Lower lobe of right lung (tissue), 2 donors: ENCODE results near the gene SLC28A1. TPM values are rescaled to one million over a fixed set of nuclear protein-coding genes. Genes with fewer than 3 reads are reported as not detected.
A peak's percentile ranks its signal among the peaks of the same experiment; 100 is the strongest.

ENCODE experiments used
- ATAC-seq, 2 donors: fragments of 200-7000 bp; cut with Tn5 transposase; one replicate each; pipeline ENCODE4 v1.9.1; 2020 to 2022; ENCODE audit warnings: mild to moderate bottlenecking in 2 of 2, moderate library complexity in 2 of 2
- DNase-seq: peaks from one replicate; pipeline ENCODE4 v3.0.0-alpha.2; 2020
- H3K27ac ChIP-seq: fragments of 200-600 bp; one replicate; pipeline ENCODE4 v1.8.0; 2022
- H3K27me3 ChIP-seq: fragments of 200-600 bp; one replicate; pipeline ENCODE4 v1.8.0; 2022; ENCODE audit warnings: low read depth
- H3K36me3 ChIP-seq: fragments of 200-600 bp; one replicate; pipeline ENCODE4 v1.8.0; 2022; ENCODE audit warnings: mild to moderate bottlenecking
- H3K4me1 ChIP-seq: fragments of 200-600 bp; one replicate; pipeline ENCODE4 v1.8.0; 2022
- H3K4me3 ChIP-seq: fragments of 200-600 bp; one replicate; pipeline ENCODE4 v1.8.0; 2022; ENCODE audit warnings: mild to moderate bottlenecking
- H3K9me3 ChIP-seq: fragments of 200-600 bp; one replicate; pipeline ENCODE4 v1.8.0; 2022
- CTCF ChIP-seq: fragments of 200-600 bp; IDR thresholded peaks from one replicate; pipeline ENCODE4 v1.8.0; 2022; ENCODE audit warnings: antibody characterized with exemption, mild to moderate bottlenecking
- intact Hi-C: fragments of 100-400 bp; cut with DNase I; formaldehyde crosslinking; loops from one replicate; pipeline ENCODE4 v1.11.0; 2022
- total RNA-seq: library from RNA; stranded (reverse); fragmentation: NEBNext Ultra II Directional; extraction: Animal tissue kit (Norgen Biotek cat#: 25700); gene quantifications from one replicate; pipeline ENCODE4 v1.2.1, GENCODE V29; 2021
- donor health status: DM: no; HTN: yes; CAD: no; lungs with severe emphysema.

The SLC28A1 gene
- total RNA-seq, 1 donor from 2014 or later, result not detected

- Histone ChIP-seq H3K4me1 (peaks cover 30% of the 10 kb centered on the region), H3K27me3 (no peaks in the 10 kb centered on the region), H3K36me3 (no peaks in the 10 kb centered on the region), H3K4me3 (no peak overlapping the region), H3K27ac (peak overlapping the region; percentile 41), H3K9me3 (no peaks in the 10 kb centered on the region)
- DNase-seq, result no peak
- intact Hi-C loops, result no loop called here
- no peak for TF ChIP-seq CTCF
- ATAC-seq, result no peak
Measured at GRCh38 chr15:84915606-84915958, 31.1 kb downstream of the SLC28A1 start.

- H3K9me3 ChIP-seq, result no peaks in the 10 kb centered on the region
- no peak for DNase-seq
- H3K36me3 ChIP-seq, result no peaks in the 10 kb centered on the region
- TF ChIP-seq CTCF, result no peak
- no peaks in the 10 kb centered on the region for H3K27me3 ChIP-seq
- ATAC-seq, result no peak
- no peak overlapping the region for H3K4me3 ChIP-seq
- H3K27ac ChIP-seq, result no peak overlapping the region
- H3K4me1 ChIP-seq, result peaks cover 12% of the 10 kb centered on the region
- intact Hi-C loops, result no loop called here
Measured at GRCh38 chr15:84917452-84917851, 33.0 kb downstream of the SLC28A1 start.

GRCh38 chr15:84919106-84919667, 34.7 kb downstream of the SLC28A1 start:
- no peaks in the 10 kb centered on the region for H3K9me3 ChIP-seq
- no peak for TF ChIP-seq CTCF
- H3K27ac ChIP-seq, result no peak overlapping the region
- no peak for DNase-seq
- H3K4me3 ChIP-seq, result no peak overlapping the region
- H3K4me1 ChIP-seq, result peaks cover 12% of the 10 kb centered on the region
- ATAC-seq, result no peak
- H3K27me3 ChIP-seq, result no peaks in the 10 kb centered on the region
- H3K36me3 ChIP-seq, result no peaks in the 10 kb centered on the region
- intact Hi-C loops, result no loop called here

GRCh38 chr15:84921121-84921520, 36.7 kb downstream of the SLC28A1 start:
- TF ChIP-seq CTCF, result no peak
- Histone ChIP-seq H3K27ac (no peak overlapping the region), H3K4me3 (no peak overlapping the region), H3K9me3 (no peaks in the 10 kb centered on the region), H3K4me1 (peaks cover 6% of the 10 kb centered on the region), H3K36me3 (no peaks in the 10 kb centered on the region), H3K27me3 (no peaks in the 10 kb centered on the region)
- ATAC-seq (no peak), DNase-seq (no peak)
- intact Hi-C loops, result no loop called here

GRCh38 chr15:84922530-84922929, 38.1 kb downstream of the SLC28A1 start:
- intact Hi-C loops, result no loop called here
- Histone ChIP-seq H3K27ac (no peak overlapping the region), H3K4me3 (no peak overlapping the region), H3K4me1 (peaks cover 8% of the 10 kb centered on the region), H3K27me3 (no peaks in the 10 kb centered on the region), H3K36me3 (no peaks in the 10 kb centered on the region), H3K9me3 (no peaks in the 10 kb centered on the region)
- ATAC-seq (no peak), DNase-seq (no peak)
- no peak for TF ChIP-seq CTCF
